ENCODE measurements around the gene COMMD1.

Gene COMMD1

GRCh38 chr2:62110415-62111025 is 205.0 kb downstream of the COMMD1 start:
- H3K27me3 ChIP-seq (ENCODE audit: low read length) = no peaks in the 10 kb centered on the region
- H3K27ac ChIP-seq (ENCODE audit: low read depth, low read length) = no peak overlapping the region
- no peak overlapping the region for H3K4me3 ChIP-seq (ENCODE audit: insufficient read depth, low read length, poor library complexity, severe bottlenecking)
- H2AFZ ChIP-seq (ENCODE audit: low read depth, low read length, severe bottlenecking) = no peak overlapping the region
- TF ChIP-seq CTCF (IDR thresholded peaks at IDR 0.05; ENCODE audit: insufficient read depth, low read length, poor library complexity, severe bottlenecking) = no peak
- TF ChIP-seq EZH2phosphoT487 (conservative IDR thresholded peaks at IDR 0.05; ENCODE audit: low read length) = no peak
- no peak overlapping the region for H3K4me2 ChIP-seq (ENCODE audit: low read depth, low read length, poor library complexity, severe bottlenecking)
- H3K79me2 ChIP-seq (ENCODE audit: insufficient read depth, low read length) = no peaks in the 10 kb centered on the region
- H3F3A ChIP-seq (ENCODE audit: insufficient read depth) = no peaks in the 10 kb centered on the region
- H3K9ac ChIP-seq (ENCODE audit: low read length) = no peak overlapping the region
- no peaks in the 10 kb centered on the region for H3K9me2 ChIP-seq (replicated peaks; ENCODE audit: insufficient read depth, low read length)
- H4K20me1 ChIP-seq (ENCODE audit: low read depth, low read length) = no peaks in the 10 kb centered on the region
- H3K9me3 ChIP-seq (ENCODE audit: insufficient read depth, low read length) = no peaks in the 10 kb centered on the region
- no peaks in the 10 kb centered on the region for H3K36me3 ChIP-seq (ENCODE audit: low read length)

GRCh38 chr2:62112179-62112578 is 206.7 kb downstream of the COMMD1 start:
- no peaks in the 10 kb centered on the region for H4K20me1 ChIP-seq (ENCODE audit: low read depth, low read length)
- H3K9me3 ChIP-seq (ENCODE audit: insufficient read depth, low read length) = no peaks in the 10 kb centered on the region
- H3K4me2 ChIP-seq (ENCODE audit: low read depth, low read length, poor library complexity, severe bottlenecking) = no peak overlapping the region
- H2AFZ ChIP-seq (ENCODE audit: low read depth, low read length, severe bottlenecking) = no peak overlapping the region
- no peaks in the 10 kb centered on the region for H3F3A ChIP-seq (ENCODE audit: insufficient read depth)
- H3K9ac ChIP-seq (ENCODE audit: low read length) = no peak overlapping the region
- H3K79me2 ChIP-seq (ENCODE audit: insufficient read depth, low read length) = no peaks in the 10 kb centered on the region
- no peaks in the 10 kb centered on the region for H3K27me3 ChIP-seq (ENCODE audit: low read length)
- H3K36me3 ChIP-seq (ENCODE audit: low read length) = no peaks in the 10 kb centered on the region
- TF ChIP-seq CTCF (IDR thresholded peaks at IDR 0.05; ENCODE audit: insufficient read depth, low read length, poor library complexity, severe bottlenecking) (no peak), EZH2phosphoT487 (conservative IDR thresholded peaks at IDR 0.05; ENCODE audit: low read length) (no peak)
- H3K9me2 ChIP-seq (replicated peaks; ENCODE audit: insufficient read depth, low read length) = no peaks in the 10 kb centered on the region
- no peak overlapping the region for H3K4me3 ChIP-seq (ENCODE audit: insufficient read depth, low read length, poor library complexity, severe bottlenecking)
- no peak overlapping the region for H3K27ac ChIP-seq (ENCODE audit: low read depth, low read length)

- H3K36me3 ChIP-seq (ENCODE audit: low read length) = no peaks in the 10 kb centered on the region
- no peak overlapping the region for H3K4me2 ChIP-seq (ENCODE audit: low read depth, low read length, poor library complexity, severe bottlenecking)
- no peak overlapping the region for H3K4me3 ChIP-seq (ENCODE audit: insufficient read depth, low read length, poor library complexity, severe bottlenecking)
- no peak overlapping the region for H2AFZ ChIP-seq (ENCODE audit: low read depth, low read length, severe bottlenecking)
- no peak overlapping the region for H3K27ac ChIP-seq (ENCODE audit: low read depth, low read length)
- no peak overlapping the region for H3K9ac ChIP-seq (ENCODE audit: low read length)
- H3K9me3 ChIP-seq (ENCODE audit: insufficient read depth, low read length) = no peaks in the 10 kb centered on the region
- no peaks in the 10 kb centered on the region for H3F3A ChIP-seq (ENCODE audit: insufficient read depth)
- H3K9me2 ChIP-seq (replicated peaks; ENCODE audit: insufficient read depth, low read length) = no peaks in the 10 kb centered on the region
- no peaks in the 10 kb centered on the region for H3K79me2 ChIP-seq (ENCODE audit: insufficient read depth, low read length)
- H3K27me3 ChIP-seq (ENCODE audit: low read length) = no peaks in the 10 kb centered on the region
- TF ChIP-seq CTCF (IDR thresholded peaks at IDR 0.05; ENCODE audit: insufficient read depth, low read length, poor library complexity, severe bottlenecking) (no peak), EZH2phosphoT487 (conservative IDR thresholded peaks at IDR 0.05; ENCODE audit: low read length) (no peak)
- H4K20me1 ChIP-seq (ENCODE audit: low read depth, low read length) = no peaks in the 10 kb centered on the region
These were observed 209.1 kb downstream of the COMMD1 start for GRCh38 chr2:62114564-62114963.

All from SU-DHL-6 (cell line).